Thymus (tissue), 11 donors: ENCODE results near the gene CHST13. TPM values are rescaled to one million over a fixed set of nuclear protein-coding genes. Genes with fewer than 3 reads are reported as not detected.

Experiments used
- DNase-seq, 9 donors: peaks; one replicate each; pipeline ENCODE4 v3.0.0-alpha.2; 2013; ENCODE audit warnings: low spot score in 9 of 9, low read depth in 6 of 9, missing footprints in 1 of 9
- H3K27ac ChIP-seq, 2 donors: one replicate each; pipeline ENCODE4 v1.5.1; 2013; ENCODE audit warnings: control low read depth in 1 of 2, low read depth in 1 of 2, low read length in 1 of 2, mild to moderate bottlenecking in 1 of 2, moderate library complexity in 1 of 2
- H3K27me3 ChIP-seq, 2 donors: one replicate each; pipeline ENCODE4 v1.5.1; 2013; ENCODE audit warnings: low read length in 1 of 2; ENCODE audit not compliant: control insufficient read depth in 2 of 2, insufficient read depth in 1 of 2
- H3K36me3 ChIP-seq, 2 donors: one replicate each; pipeline ENCODE4 v1.5.1; 2013; ENCODE audit warnings: low read length in 1 of 2, mild to moderate bottlenecking in 1 of 2, moderate library complexity in 1 of 2; ENCODE audit not compliant: control insufficient read depth in 2 of 2, insufficient read depth in 2 of 2
- H3K4me1 ChIP-seq, 2 donors: one replicate each; pipeline ENCODE4 v1.5.1; 2013; ENCODE audit warnings: low read length in 2 of 2; ENCODE audit not compliant: control insufficient read depth in 2 of 2, insufficient read depth in 2 of 2
- H3K4me3 ChIP-seq, 2 donors: one replicate each; pipeline ENCODE4 v1.5.1; 2013; ENCODE audit warnings: low read length in 2 of 2, control low read depth in 1 of 2, mild to moderate bottlenecking in 1 of 2
- H3K9me3 ChIP-seq, 2 donors: one replicate each; pipeline ENCODE4 v1.5.1; 2013; ENCODE audit warnings: low read length in 1 of 2, mild to moderate bottlenecking in 1 of 2; ENCODE audit not compliant: control insufficient read depth in 2 of 2, insufficient read depth in 1 of 2
- WGBS: extraction: QIAGEN DNeasy Blood & Tissue Kit; methylation state at CpG from one replicate; pipeline ENCODE4 v1.1.7; 2013; 5-methylcytosine and 5-hydroxymethylcytosine counted together
- polyA plus RNA-seq: library from polyadenylated mRNA; stranded (reverse); fragments of 200-250 nt; gene quantifications from one replicate; pipeline ENCODE4 v1.2.3, GENCODE V29; 2013
- total RNA-seq: library from RNA; stranded (reverse); fragments of 120-200 nt; gene quantifications from one replicate; pipeline ENCODE4 v1.2.4, GENCODE V29; 2013
- donor health status: healthy.

CHST13 gene
- total and polyA plus RNA-seq, 2 donors: 0.38 to 0.39 TPM

GRCh38 chr3:126553284-126554084 lies 29.5 kb downstream of the CHST13 start:
- H3K36me3 ChIP-seq: no peaks in the 10 kb centered on the region
- WGBS: 94% methylated on average over 19 of the region's 19 CpGs
- H3K27ac ChIP-seq: no peak overlapping the region
- peaks cover 0 to 3% of the 10 kb centered on the region in 2 donors for H3K9me3 ChIP-seq
- H3K27me3 ChIP-seq: no peaks in the 10 kb centered on the region
- no peak for DNase-seq
- no peak overlapping the region for H3K4me3 ChIP-seq
- H3K4me1 ChIP-seq: peaks cover 0 to 6% of the 10 kb centered on the region in 2 donors

GRCh38 chr3:126554560-126555525 lies 30.9 kb downstream of the CHST13 start:
- WGBS: 92% methylated on average over 19 of the region's 19 CpGs
- Histone ChIP-seq H3K27ac (no peak overlapping the region), H3K36me3 (no peaks in the 10 kb centered on the region), H3K27me3 (no peaks in the 10 kb centered on the region), H3K9me3 (peaks cover 0 to 3% of the 10 kb centered on the region in 2 donors), H3K4me1 (peaks cover 0 to 6% of the 10 kb centered on the region in 2 donors), H3K4me3 (no peak overlapping the region)
- DNase-seq: no peak

GRCh38 chr3:126555795-126556636 lies 32.1 kb downstream of the CHST13 start:
- peaks cover 0 to 3% of the 10 kb centered on the region in 2 donors for H3K9me3 ChIP-seq
- no peak overlapping the region for H3K4me3 ChIP-seq
- no peaks in the 10 kb centered on the region for H3K27me3 ChIP-seq
- peaks cover 0 to 6% of the 10 kb centered on the region in 2 donors for H3K4me1 ChIP-seq
- H3K36me3 ChIP-seq: no peaks in the 10 kb centered on the region
- WGBS: 87% methylated on average over 10 of the region's 10 CpGs
- no peak for DNase-seq
- no peak overlapping the region for H3K27ac ChIP-seq

DNA sequence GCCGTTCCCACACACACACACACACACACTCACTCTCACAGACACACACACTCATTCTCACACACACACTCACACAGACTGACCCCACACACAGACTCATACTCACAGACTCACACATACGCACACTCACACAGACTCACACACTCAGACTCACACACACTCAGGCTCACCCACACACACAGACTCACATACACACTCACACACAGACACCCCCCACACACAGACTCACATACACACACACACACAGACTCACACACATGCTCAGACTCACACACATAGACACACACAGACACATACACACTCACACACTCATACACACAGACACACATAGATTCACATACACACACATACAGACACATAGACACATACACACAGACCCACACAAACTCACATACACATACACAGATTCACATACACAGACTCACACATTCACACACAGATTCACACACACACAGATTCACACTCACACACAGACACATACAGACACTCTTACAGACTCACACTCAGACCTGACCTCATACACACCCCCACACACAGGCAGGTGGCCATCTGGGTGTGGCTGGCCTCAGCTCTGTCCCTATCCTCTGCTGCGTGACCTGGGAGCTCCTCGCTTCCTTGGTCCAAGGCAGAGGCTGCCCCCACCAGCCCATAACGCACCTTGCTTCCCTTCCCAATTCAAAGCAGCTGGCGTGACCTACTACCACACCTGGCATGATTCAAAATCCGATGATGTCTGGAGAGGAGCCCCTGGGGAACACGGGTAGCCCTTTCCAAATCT lies 32.9 kb downstream of the CHST13 start:
- Histone ChIP-seq H3K27ac (no peak overlapping the region), H3K4me3 (no peak overlapping the region), H3K9me3 (peaks cover 0 to 3% of the 10 kb centered on the region in 2 donors), H3K27me3 (no peaks in the 10 kb centered on the region), H3K4me1 (no peaks in the 10 kb centered on the region), H3K36me3 (no peaks in the 10 kb centered on the region)
- DNase-seq: no peak
- WGBS: 98% methylated on average over 8 of the region's 8 CpGs

- Histone ChIP-seq H3K27me3 (no peaks in the 10 kb centered on the region), H3K4me3 (no peak overlapping the region), H3K27ac (no peak overlapping the region), H3K9me3 (peaks cover 0 to 3% of the 10 kb centered on the region in 2 donors), H3K4me1 (no peaks in the 10 kb centered on the region), H3K36me3 (no peaks in the 10 kb centered on the region)
- 97% methylated on average over 11 of the region's 11 CpGs for WGBS
- DNase-seq: no peak
Observed at GRCh38 chr3:126557415-126557745, 33.4 kb downstream of the CHST13 start.

DNA sequence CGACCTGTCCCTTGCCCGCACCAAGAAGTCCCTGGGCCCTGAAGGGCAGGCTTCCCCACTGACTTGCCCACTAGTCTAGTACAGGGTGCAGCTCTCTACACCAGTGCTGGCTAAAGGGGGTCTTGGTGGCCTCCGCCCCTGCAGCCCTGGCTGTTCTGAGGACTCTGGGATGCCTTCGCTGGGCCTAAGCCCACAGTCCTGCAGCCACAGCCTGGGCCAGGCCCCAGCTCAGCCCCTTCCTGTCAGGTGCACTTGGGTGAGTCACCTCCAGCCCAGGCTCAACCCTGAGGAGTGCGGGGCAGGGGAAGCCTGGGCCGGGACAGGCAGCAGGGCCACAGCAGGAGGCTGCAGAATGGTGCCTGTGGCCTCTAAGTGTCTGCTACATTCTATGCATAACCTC lies 33.8 kb downstream of the CHST13 start:
- no peaks in the 10 kb centered on the region for H3K36me3 ChIP-seq
- 89% methylated on average over 6 of the region's 6 CpGs for WGBS
- H3K27me3 ChIP-seq: no peaks in the 10 kb centered on the region
- no peak overlapping the region for H3K27ac ChIP-seq
- H3K9me3 ChIP-seq: peaks cover 0 to 3% of the 10 kb centered on the region in 2 donors
- no peak overlapping the region for H3K4me3 ChIP-seq
- DNase-seq: no peak
- H3K4me1 ChIP-seq: no peaks in the 10 kb centered on the region

- Histone ChIP-seq H3K27me3 (no peaks in the 10 kb centered on the region), H3K36me3 (no peaks in the 10 kb centered on the region), H3K4me1 (no peaks in the 10 kb centered on the region), H3K27ac (no peak within 1 kb of the TSS), H3K9me3 (peaks cover 0 to 2% of the 10 kb centered on the region in 2 donors), H3K4me3 (no peak within 1 kb of the TSS)
- 94% methylated on average over 9 of the region's 9 CpGs for WGBS
- no peak for DNase-seq
Observed at GRCh38 chr3:126558336-126559071, 34.5 kb downstream of the CHST13 start, which contains the start of gene C3orf22. Gene C3orf22 (minus strand): TSS chr3:126558932. CDS start chr3:126553390, 5,542 bp downstream.
